ENCODE results near the gene ELMO1. TPM values are rescaled to one million over a fixed set of nuclear protein-coding genes. Genes with fewer than 3 reads are reported as not detected.

ELMO1 gene
- total and polyA plus RNA-seq, 5 experiments from 2014 or later, result 26.9 to 120 (median 58.4) TPM

GRCh38 chr7:37482953-37483352 is 34.3 kb upstream of the ELMO1 start:
- peaks cover 0 to 9% (median 2%) of the 10 kb centered on the region in 9 donors for H3K9me3 Mint-ChIP-seq
- DNase-seq (no peak), ATAC-seq (no peak)
- no peak overlapping the region for H3K4me3 Mint-ChIP-seq
- no peaks in the 10 kb centered on the region for H3K4me1 Mint-ChIP-seq
- peaks cover 2 to 37% (median 12%) of the 10 kb centered on the region in 5 donors for H3K27me3 Mint-ChIP-seq
- POLR2A ChIA-PET, result no interaction called here
- peaks cover 0 to 5% (median 4%) of the 10 kb centered on the region in 3 donors for H3K36me3 Mint-ChIP-seq
- H3K27ac Mint-ChIP-seq, result no peak overlapping the region

DNA sequence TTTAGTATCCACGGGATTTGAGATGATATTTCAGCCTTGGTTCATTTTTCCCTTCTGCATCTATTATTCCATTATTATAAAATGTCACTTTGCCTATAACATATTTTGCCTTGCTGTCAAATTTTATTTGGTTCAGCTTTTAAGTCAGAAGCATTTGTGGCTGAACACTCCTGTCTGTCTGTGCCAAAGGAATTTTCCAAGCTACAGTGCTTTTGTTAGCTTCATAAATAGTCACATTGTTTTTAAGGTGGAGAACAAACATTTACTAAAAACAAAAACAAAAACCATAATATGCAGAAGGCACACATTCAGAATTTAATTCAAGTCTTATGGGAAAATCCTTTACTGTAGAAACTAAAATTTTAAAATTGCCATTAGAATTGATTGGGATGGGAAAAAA is 33.8 kb upstream of the ELMO1 start:
- ATAC-seq, result no peak
- POLR2A ChIA-PET, result no interaction called here
- Mint-ChIP-seq H3K36me3 (peaks cover 0 to 5% (median 3%) of the 10 kb centered on the region in 3 donors), H3K4me3 (no peak overlapping the region), H3K9me3 (peaks cover 0 to 7% (median 2%) of the 10 kb centered on the region in 9 donors), H3K27me3 (peaks cover 2 to 37% (median 12%) of the 10 kb centered on the region in 5 donors), H3K4me1 (no peaks in the 10 kb centered on the region), H3K27ac (no peak overlapping the region)
- no peak for DNase-seq

DNA sequence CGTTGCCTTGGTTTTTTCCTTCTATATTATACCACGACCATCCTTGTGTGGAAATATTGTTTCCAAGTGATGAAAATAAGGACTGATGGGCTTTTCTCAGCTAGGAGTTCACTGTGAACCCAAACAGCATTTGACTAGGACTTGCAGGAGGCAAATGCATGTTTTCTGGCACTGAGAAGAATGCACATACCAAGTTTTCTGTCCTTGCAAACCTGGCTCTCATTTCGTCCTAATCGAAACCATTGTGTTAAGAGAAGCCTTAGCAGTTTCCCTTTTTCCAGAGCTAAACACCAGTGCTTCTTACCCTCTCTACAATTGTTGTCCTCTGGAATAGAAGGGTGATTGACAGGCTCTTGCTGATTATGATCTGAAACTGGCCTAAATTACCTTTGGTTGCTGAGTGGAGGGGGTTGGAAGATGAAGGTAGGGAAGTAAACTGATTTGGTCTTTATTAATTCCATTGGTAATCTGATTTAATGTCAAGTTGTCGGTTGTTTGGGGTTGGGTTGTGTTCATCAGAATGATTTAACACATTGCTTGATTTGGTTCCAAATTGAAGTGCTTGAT is 33.1 kb upstream of the ELMO1 start:
- POLR2A ChIA-PET, result no interaction called here
- ATAC-seq, result no peak
- no peak for DNase-seq
- H3K4me3 Mint-ChIP-seq, result no peak overlapping the region
- H3K4me1 Mint-ChIP-seq, result no peaks in the 10 kb centered on the region
- H3K36me3 Mint-ChIP-seq, result peaks cover 0 to 5% (median 0%) of the 10 kb centered on the region in 3 donors
- H3K27ac Mint-ChIP-seq, result no peak overlapping the region
- peaks cover 2 to 37% (median 14%) of the 10 kb centered on the region in 5 donors for H3K27me3 Mint-ChIP-seq
- peaks cover 0 to 7% (median 0%) of the 10 kb centered on the region in 9 donors for H3K9me3 Mint-ChIP-seq

DNA sequence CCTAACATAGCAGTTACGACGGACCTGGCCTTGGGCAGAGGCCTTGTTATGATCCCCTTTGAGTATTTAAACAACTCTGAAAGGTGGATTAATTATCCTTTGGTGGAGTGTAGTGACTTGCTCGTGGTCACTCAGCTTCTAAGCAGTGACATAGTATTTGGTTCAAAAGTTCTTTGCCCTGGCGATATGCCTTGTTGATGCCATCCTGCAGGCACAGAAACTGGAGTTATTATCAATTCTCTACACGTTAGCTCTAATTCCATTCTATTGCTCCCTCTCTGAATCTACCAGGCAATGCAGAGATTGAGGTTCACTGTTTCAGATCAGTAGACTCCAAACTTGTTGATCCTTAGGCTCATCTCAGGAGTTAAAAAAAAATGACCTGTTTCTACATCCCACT is 32.5 kb upstream of the ELMO1 start:
- DNase-seq, result no peak
- Mint-ChIP-seq H3K9me3 (peaks cover 0 to 5% (median 0%) of the 10 kb centered on the region in 9 donors), H3K27me3 (peaks cover under 1 to 37% (median 14%) of the 10 kb centered on the region in 5 donors), H3K36me3 (peaks cover 0 to 5% (median 0%) of the 10 kb centered on the region in 3 donors), H3K27ac (no peak overlapping the region), H3K4me3 (no peak overlapping the region), H3K4me1 (no peaks in the 10 kb centered on the region)
- ATAC-seq, result no peak
- POLR2A ChIA-PET, result no interaction called here

GRCh38 chr7:37480041-37481031 is 31.7 kb upstream of the ELMO1 start:
- peaks cover 0 to 31% (median 15%) of the 10 kb centered on the region in 5 donors for H3K27me3 Mint-ChIP-seq
- POLR2A ChIA-PET, result no interaction called here
- no peak overlapping the region for H3K27ac Mint-ChIP-seq

GRCh38 chr7:37476881-37477450 is 28.3 kb upstream of the ELMO1 start:
- DNase-seq (no peak), ATAC-seq (no peak)
- POLR2A ChIA-PET, result no interaction called here
- no peak overlapping the region for H3K27ac Mint-ChIP-seq
- peaks cover 0 to 5% (median 0%) of the 10 kb centered on the region in 3 donors for H3K36me3 Mint-ChIP-seq
- H3K4me3 Mint-ChIP-seq, result no peak overlapping the region
- H3K9me3 Mint-ChIP-seq, result peaks cover 0 to 4% (median 0%) of the 10 kb centered on the region in 9 donors
- no peaks in the 10 kb centered on the region for H3K4me1 Mint-ChIP-seq
- H3K27me3 Mint-ChIP-seq, result peaks cover 4 to 23% (median 16%) of the 10 kb centered on the region in 5 donors

More at GRCh38 chr7:37480041-37481031, 31.7 kb upstream of the ELMO1 start:
- DNase-seq (no peak), ATAC-seq (no peak)
- H3K9me3 Mint-ChIP-seq, result peaks cover 0 to 4% (median 0%) of the 10 kb centered on the region in 9 donors
- peaks cover 0 to 5% (median 0%) of the 10 kb centered on the region in 3 donors for H3K36me3 Mint-ChIP-seq
- no peak overlapping the region for H3K4me3 Mint-ChIP-seq
- H3K4me1 Mint-ChIP-seq, result no peaks in the 10 kb centered on the region

DNA sequence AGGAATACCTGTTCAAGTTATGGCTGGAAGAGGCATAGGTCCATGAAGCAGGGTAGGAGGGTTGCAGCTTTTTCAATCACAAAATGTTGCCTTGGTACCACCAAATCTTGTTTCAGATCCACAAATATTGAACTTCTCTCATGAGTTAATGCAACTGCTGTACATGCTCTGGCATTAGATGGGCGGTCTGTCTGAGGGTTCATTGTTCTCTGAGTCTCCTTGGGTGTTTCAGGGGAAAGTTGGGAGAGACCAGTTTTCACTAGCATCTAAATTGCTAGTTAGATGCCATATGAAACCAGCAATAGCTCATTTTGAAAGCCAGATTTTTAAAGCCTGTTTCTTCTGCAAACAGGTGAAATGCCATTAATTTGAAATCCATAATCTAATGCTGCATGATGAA is 27.8 kb upstream of the ELMO1 start:
- POLR2A ChIA-PET, result no interaction called here
- Mint-ChIP-seq H3K27ac (no peak overlapping the region), H3K27me3 (peaks cover 4 to 21% (median 16%) of the 10 kb centered on the region in 5 donors), H3K4me3 (no peak overlapping the region), H3K9me3 (peaks cover 0 to 4% (median 0%) of the 10 kb centered on the region in 9 donors), H3K36me3 (peaks cover 0 to 5% (median 0%) of the 10 kb centered on the region in 3 donors), H3K4me1 (no peaks in the 10 kb centered on the region)
- ATAC-seq, result no peak
- no peak for DNase-seq

- no peaks in the 10 kb centered on the region for H3K4me1 Mint-ChIP-seq
- ATAC-seq (no peak), DNase-seq (no peak)
- no peak overlapping the region for H3K27ac Mint-ChIP-seq
- H3K36me3 Mint-ChIP-seq, result peaks cover 0 to 5% (median 0%) of the 10 kb centered on the region in 3 donors
- H3K27me3 Mint-ChIP-seq, result peaks cover 4 to 21% (median 10%) of the 10 kb centered on the region in 5 donors
- no peak overlapping the region for H3K4me3 Mint-ChIP-seq
- POLR2A ChIA-PET, result no interaction called here
- peaks cover 0 to 4% (median 0%) of the 10 kb centered on the region in 9 donors for H3K9me3 Mint-ChIP-seq
Measured at GRCh38 chr7:37475646-37476045, 27.0 kb upstream of the ELMO1 start.

- Mint-ChIP-seq H3K27me3 (peaks cover 0 to 20% (median 7%) of the 10 kb centered on the region in 5 donors), H3K4me3 (no peak overlapping the region), H3K9me3 (peaks cover 0 to 3% (median 0%) of the 10 kb centered on the region in 9 donors), H3K4me1 (no peaks in the 10 kb centered on the region), H3K36me3 (peaks cover 0 to 5% (median 0%) of the 10 kb centered on the region in 3 donors), H3K27ac (no peak overlapping the region)
- DNase-seq (no peak), ATAC-seq (no peak)
- POLR2A ChIA-PET, result no interaction called here
Measured at GRCh38 chr7:37471619-37472018, 23.0 kb upstream of the ELMO1 start.

GRCh38 chr7:37467002-37467401 is 18.3 kb upstream of the ELMO1 start:
- Mint-ChIP-seq H3K27me3 (peaks cover 0 to 7% (median 5%) of the 10 kb centered on the region in 5 donors), H3K27ac (no peak overlapping the region), H3K4me3 (no peak overlapping the region), H3K36me3 (peaks cover 0 to 5% (median 0%) of the 10 kb centered on the region in 3 donors), H3K4me1 (no peaks in the 10 kb centered on the region), H3K9me3 (peaks cover 0 to 3% (median 0%) of the 10 kb centered on the region in 9 donors)
- POLR2A ChIA-PET, result no interaction called here
- no peak for ATAC-seq
- DNase-seq, result no peak

GRCh38 chr7:37462138-37462537 is 13.5 kb upstream of the ELMO1 start:
- H3K4me1 Mint-ChIP-seq, result no peaks in the 10 kb centered on the region
- ATAC-seq (no peak), DNase-seq (no peak)
- no peaks in the 10 kb centered on the region for H3K9me3 Mint-ChIP-seq
- H3K36me3 Mint-ChIP-seq, result no peaks in the 10 kb centered on the region
- H3K27me3 Mint-ChIP-seq, result peaks cover 0 to 8% (median 6%) of the 10 kb centered on the region in 5 donors
- H3K4me3 Mint-ChIP-seq, result no peak overlapping the region
- POLR2A ChIA-PET, result no interaction called here
- H3K27ac Mint-ChIP-seq, result no peak overlapping the region

GRCh38 chr7:37455081-37455480 is 6.4 kb upstream of the ELMO1 start:
- Mint-ChIP-seq H3K4me1 (peaks cover under 1 to 4% (median 3%) of the 10 kb centered on the region in 4 donors), H3K36me3 (no peaks in the 10 kb centered on the region), H3K4me3 (no peak overlapping the region), H3K9me3 (no peaks in the 10 kb centered on the region), H3K27ac (no peak overlapping the region), H3K27me3 (peaks cover 0 to 6% (median 0%) of the 10 kb centered on the region in 5 donors)
- POLR2A ChIA-PET, result no interaction called here
- DNase-seq, result no peak
- no peak for ATAC-seq

Measured in naive thymus-derived CD8-positive, alpha-beta T cell (primary cell).